Stimulated activated CD4-positive, alpha-beta T cell treated with anti-CD3 and anti-CD28 coated beads, TNF-alpha, amount 100 ng/mL, for 4 hours (primary cell): ENCODE data around the gene MRPL20.

ENCODE experiments used
- DNase-seq, 3 experiments: peaks; one replicate each; pipeline ENCODE4 v3.0.0-alpha.2; 2020; ENCODE audit warnings: low read depth in 3 of 3

MRPL20 gene

GRCh38 chr1:1364266-1364665, 42.8 kb downstream of the MRPL20 start:
- DNase-seq: no peak

DNA sequence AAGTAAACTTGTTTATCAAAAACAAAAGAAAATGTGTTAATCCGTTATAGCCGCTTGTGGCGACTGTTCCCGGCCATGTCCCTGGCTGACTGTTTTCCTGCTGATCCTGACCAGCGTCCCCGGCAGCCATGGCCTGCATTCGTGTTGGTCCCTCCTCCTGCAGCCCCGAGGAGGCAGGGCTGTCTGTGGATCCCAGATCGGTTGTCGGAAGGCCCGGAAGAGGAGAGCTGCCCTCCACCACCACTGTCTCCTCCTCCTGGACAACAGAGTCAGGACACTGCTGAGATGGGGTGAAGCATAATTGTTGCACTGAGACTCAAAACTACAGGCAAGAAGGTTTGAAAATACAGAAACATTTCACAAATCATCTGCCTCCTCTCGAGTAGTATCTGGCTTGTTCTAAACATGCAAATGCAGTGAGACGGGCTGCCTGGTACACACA, 45.1 kb downstream of the MRPL20 start:
- DNase-seq: no peak

- DNase-seq: no peak
These were observed 45.7 kb downstream of the MRPL20 start for GRCh38 chr1:1361233-1361981.

DNA sequence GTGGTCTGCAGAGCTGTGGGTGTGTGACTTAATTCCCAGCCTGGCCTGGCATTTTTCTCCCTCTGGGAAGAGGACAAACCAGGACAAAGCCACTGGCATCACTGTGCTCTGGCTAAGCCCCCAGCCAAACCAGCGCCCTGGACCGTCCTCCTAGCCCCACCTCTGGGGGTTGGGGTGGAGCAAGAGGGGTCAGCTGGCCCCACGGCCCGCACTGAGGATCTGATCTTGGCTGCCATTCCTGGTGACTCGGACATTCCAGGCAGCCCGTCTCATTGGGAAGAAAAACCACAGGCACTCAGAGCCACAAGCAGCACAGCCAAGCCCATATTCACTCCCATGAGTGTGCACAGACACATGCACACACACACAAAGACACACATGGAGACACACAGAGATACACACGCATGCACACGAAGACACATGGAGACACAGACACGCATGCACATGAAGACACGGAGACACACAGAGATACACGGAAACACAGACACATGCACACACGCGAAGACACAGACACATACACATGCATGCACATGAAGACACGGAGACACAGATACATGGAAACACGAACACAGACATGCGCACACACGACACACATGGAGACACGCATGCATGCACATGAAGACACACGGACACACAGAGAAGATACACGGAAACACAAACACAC, 46.5 kb downstream of the MRPL20 start:
- DNase-seq: no peak

- DNase-seq: no peak
These were observed 47.2 kb downstream of the MRPL20 start for GRCh38 chr1:1359664-1360468.

DNA sequence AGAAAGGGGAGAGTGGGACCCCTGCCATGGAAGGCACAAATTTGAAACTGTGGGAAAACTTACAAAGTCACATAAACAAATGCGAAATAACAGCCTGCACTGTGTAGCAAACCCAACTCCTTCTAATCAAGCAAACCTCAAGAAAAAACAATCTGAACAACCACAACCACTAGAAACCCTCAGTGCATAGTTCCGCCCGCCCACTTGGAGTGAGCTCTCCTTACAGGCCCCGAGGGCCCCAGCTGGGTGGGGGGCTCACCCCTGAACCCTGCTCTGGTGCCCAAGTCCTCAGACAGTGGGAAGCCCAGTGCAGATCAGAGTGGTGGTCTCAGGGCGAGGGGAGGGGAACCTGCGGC, 47.8 kb downstream of the MRPL20 start:
- no peak for DNase-seq

DNA sequence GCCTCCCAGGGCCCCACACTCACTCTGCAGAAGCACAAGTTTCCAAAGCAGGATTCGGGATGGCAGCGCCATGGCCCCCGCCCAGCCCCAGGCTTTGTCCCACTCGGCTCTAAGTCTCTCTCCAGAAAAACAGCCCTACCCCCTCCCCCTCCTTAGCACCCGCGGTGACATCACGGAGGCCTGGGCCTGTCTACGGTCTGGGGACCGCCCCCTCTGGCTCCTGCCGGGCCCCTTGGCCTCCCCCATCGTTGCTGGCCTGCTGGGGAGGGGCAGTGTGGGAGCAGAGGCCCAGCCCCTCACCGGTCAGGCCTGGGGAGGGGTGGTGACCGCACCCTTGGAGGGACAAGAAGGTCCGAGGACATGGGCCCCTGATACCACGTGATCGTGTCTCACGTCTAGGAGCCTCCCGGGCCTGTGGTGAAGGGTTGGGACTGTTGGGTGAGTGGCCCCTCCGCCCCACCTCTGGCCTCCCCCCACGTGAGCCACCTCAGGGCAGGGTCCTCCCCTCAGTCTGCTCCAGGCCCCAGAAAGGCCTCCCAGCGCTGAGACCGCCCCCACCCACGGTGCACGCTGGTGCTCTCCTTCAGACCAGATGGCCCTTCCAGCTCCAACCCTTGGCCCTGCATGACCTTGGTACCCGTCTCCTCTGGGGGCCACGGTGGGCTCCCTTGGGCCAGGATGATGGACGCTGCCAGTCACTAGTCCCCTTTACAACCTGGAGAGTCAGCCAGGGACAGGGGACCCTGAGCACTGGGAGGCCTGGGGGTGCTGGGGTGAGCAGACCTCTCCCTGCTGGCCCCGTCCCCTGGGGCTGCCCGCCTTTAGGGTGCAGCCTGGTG, 48.4 kb downstream of the MRPL20 start, which contains the start of gene MXRA8:
MXRA8 (minus strand) TSS at position 123 of the 839 bp plus-strand sequence; CDS start at position 72, 51 bp downstream.
- no peak for DNase-seq

DNA sequence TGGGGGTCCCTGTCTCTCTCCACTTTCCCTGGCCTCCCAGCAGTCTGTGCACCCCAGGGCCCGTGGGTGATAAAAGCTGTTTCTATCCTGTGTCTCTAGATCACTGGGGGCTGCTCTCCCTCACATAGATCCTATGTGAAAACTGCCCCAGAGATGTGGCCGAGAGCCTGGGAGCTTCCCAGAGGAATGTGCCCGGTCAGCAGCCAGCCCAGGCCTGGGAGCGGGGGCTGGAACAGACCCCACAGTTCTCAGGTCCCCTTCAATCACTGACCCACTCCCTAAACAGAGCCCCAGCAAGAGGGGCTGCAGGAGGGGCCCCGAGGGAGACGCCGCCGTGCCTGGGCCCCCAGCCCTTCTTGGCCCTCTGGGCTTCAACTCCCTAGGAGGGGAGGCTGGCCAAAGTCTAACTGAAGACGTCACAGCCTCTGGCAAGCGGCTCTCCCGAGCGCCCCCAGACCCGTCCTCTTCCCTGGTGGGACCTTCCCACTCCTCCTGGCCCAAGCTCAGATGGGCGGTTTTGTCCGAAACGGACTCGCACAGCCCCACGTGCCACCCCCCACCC, 49.1 kb downstream of the MRPL20 start:
- no peak for DNase-seq

DNA sequence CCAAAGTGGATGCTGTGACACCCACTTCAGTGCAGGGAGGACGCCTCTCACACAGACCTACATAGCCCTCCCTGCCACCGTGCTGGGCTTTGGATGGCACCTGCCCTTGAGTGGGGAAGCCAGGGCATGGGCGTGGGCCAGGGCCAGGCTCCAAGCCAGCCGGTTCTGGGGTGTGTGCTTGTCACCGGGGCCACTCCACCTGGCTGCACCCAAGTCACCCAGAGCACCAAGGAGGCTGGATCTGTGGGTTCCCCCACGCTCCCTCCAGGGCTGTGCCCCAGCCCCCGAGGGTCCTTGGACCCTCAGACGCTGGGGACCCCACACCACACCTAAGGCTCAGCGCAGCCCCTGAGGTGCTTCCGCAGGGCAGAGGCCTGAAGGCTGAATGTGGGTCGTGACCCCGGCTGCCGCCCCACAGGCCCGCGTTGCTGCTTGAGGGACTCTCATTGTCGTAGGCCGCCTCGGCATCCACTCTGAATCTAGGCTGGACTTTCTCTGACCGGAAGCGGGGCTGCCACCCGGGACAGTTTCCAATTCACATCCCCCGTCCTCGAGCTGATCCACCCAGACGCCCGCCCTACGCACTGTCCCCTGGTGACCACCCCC, 50.2 kb downstream of the MRPL20 start:
- DNase-seq: no peak

GRCh38 chr1:1356166-1356795, 50.8 kb downstream of the MRPL20 start:
- no peak for DNase-seq

GRCh38 chr1:1355416-1355815, 51.7 kb downstream of the MRPL20 start:
- no peak for DNase-seq

DNA sequence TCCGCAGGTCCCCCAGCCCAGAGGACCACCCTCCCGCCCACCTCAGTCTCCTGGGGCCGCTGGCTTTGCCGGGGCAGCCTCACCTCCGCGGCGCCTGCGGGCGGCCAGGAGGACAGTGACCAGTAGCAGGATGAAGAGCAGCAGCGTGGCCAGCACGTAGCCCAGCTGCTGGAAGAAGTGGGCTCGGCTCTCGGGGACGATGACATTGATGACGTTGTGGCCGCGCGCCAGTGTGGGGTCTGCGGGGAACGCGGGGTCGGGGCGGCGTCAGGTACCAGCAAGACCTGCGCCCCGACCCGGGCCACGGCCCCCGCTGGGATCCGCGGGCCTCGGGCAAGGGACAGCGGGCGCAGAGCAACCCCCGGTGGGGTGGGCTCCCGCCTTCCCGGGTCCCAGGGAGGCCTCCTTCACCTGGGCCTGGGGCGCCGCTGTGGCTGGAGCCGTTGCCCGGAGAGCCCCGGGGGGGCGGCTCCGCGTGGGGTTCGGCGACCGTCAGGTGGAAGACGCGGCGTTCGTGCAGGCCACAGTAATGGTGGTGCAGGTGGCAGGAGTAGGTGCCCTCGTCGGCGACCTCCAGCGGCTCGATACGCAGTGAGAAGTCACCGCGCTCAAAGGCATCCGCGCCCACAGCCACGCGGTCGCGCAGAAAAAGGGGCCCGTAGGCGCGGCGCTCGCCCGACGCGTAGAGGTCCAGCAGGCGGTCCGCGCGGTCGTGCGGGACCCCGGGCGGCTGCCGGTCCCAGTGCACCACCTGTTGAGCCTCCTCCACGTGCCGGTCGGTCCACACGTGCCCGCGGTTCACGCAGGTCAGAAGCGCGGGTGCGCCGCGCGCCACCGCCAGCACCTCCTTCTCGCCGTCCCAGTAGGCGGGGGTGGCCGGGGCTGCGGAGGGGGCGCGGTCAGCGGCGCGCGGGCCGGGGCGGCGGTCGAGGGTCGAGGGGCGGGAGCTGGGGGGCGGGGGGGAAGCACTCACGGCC, 52.5 kb downstream of the MRPL20 start:
- DNase-seq: no peak

- no peak for DNase-seq
These were observed 53.5 kb downstream of the MRPL20 start for GRCh38 chr1:1353389-1354151.

DNA sequence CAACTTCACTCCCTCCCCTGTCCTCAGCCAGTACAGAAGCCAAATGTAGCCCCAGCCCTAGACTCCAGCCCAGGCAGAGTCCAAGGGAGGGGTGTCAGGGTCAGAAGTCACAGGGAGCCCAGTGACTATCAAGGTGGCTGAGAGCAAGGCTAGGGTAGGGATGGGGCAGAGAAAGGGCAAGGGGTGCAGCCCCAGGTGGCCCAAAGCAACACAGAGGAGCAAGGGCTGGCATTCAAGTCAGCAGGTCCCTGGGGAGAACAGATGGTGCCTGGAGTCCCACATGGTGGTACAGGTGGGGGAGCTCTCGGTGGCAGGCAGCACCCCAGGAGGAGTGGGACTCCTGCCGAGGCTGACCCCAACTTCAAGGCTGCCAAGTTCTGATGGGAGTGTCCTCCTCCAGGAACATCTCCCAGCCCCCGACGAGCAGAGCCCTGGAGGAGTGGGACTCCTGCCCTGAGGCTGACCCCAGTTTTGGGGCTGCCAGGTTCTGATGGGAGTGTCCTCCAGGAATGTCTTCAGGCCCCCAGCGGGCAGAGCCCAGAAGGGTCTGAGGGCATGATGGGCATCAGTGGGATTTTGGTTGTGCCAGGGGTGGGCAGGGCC, 54.2 kb downstream of the MRPL20 start:
- no peak for DNase-seq
